HepG2 (cell line): ENCODE measurements around the gene ADGRG4. TPM values are rescaled to one million over a fixed set of nuclear protein-coding genes. Genes with fewer than 3 reads are reported as not detected.

ENCODE experiments used
- ATAC-seq: fragments of 200-7000 bp; cut with Tn5 transposase; 3 replicates; pipeline ENCODE4 v1.9.1; 2020; ENCODE audit warnings: mild to moderate bottlenecking, moderate library complexity
- BruUV-seq: library from RNA; stranded (reverse); fragments of 400-500 nt; replicated peaks from 2 replicates; lab custom pipeline; 2021; lab: Mats Ljungman, UMichigan
- CTCF ChIA-PET: fragments of 300-600 bp; formaldehyde crosslinking; extraction: SDS; loops from one replicate; lab custom pipeline; 2021; ENCODE audit warnings: low total read pairs, inconsistent platforms, low intra/inter-chr PET ratio; lab: Yijun Ruan, JAX
- POLR2A ChIA-PET: fragments of 350-600 bp; sonication (Branson Sonifier 250); formaldehyde crosslinking; loops from one replicate; lab custom pipeline; 2020; ENCODE audit warnings: antibody characterized with exemption, inconsistent platforms; lab: Yijun Ruan, JAX
- DNase-seq: peaks from one replicate; pipeline ENCODE4 v3.0.0-alpha.2; 2015; ENCODE audit warnings: low spot score
- FAIRE-seq: peaks from 3 replicates; lab custom pipeline; 2011; peaks lifted over from hg19 to GRCh38; lab: Jason Lieb, UNC
- H2AFZ ChIP-seq: one replicate; pipeline ENCODE4 v1.6.1; 2011; ENCODE audit warnings: low read length, inconsistent platforms
- H3K27ac ChIP-seq: fragments of 300-600 bp; 3 replicates; pipeline ENCODE4 v1.8.0; 2011; ENCODE audit warnings: mixed run types, mild to moderate bottlenecking, mixed read lengths, low read length, inconsistent platforms; ENCODE audit not compliant: insufficient read depth; ENCODE audit errors: extremely low read length
- H3K27me3 ChIP-seq, 2 experiments: fragments of 200-600 bp in 1 of 2; 2 replicates in 1 of 2; 3 replicates in 1 of 2; pipeline versions ENCODE4 v1.6.0 to v1.8.0; 2011; ENCODE audit warnings: low read length in 2 of 2, mild to moderate bottlenecking in 2 of 2, moderate library complexity in 2 of 2, inconsistent platforms in 1 of 2; ENCODE audit not compliant: insufficient read depth in 2 of 2, control insufficient read depth in 1 of 2
- H3K36me3 ChIP-seq, 2 experiments: fragments of 200-600 bp in 1 of 2; replicated peaks in 1 of 2; 2 replicates in 1 of 2; 3 replicates in 1 of 2; pipeline versions ENCODE4 v1.5.1 to v1.8.0; 2011; ENCODE audit warnings: low read length in 2 of 2, inconsistent platforms in 1 of 2; ENCODE audit not compliant: insufficient read depth in 2 of 2, control insufficient read depth in 1 of 2
- H3K4me1 ChIP-seq: 2 replicates; pipeline ENCODE4 v1.5.1; 2012; ENCODE audit warnings: low read length, inconsistent platforms; ENCODE audit not compliant: insufficient read depth
- H3K4me2 ChIP-seq: 2 replicates; pipeline ENCODE4 v1.6.0; 2011; ENCODE audit warnings: low read depth, low read length, inconsistent platforms
- H3K4me3 ChIP-seq, 3 experiments: fragments of 200-600 bp in 1 of 3; sonication (generic), shearing (Covaris generic) in 1 of 3; replicated peaks in 1 of 3; 2 replicates each; pipeline ENCODE4 v1.5.1; 2011 to 2016; ENCODE audit warnings: low read length in 3 of 3, inconsistent platforms in 2 of 3, low read depth in 2 of 3, mild to moderate bottlenecking in 2 of 3, control low read depth in 1 of 3, mixed read lengths in 1 of 3; ENCODE audit not compliant: insufficient read depth in 1 of 3
- H3K79me2 ChIP-seq: one replicate; pipeline ENCODE4 v1.6.1; 2011; ENCODE audit warnings: low read length, inconsistent platforms; ENCODE audit not compliant: insufficient read depth
- H3K9ac ChIP-seq: 2 replicates; pipeline ENCODE4 v1.6.0; 2011; ENCODE audit warnings: mild to moderate bottlenecking, low read depth, low read length, inconsistent platforms; ENCODE audit not compliant: insufficient read depth
- H3K9me3 ChIP-seq: 2 replicates; pipeline ENCODE4 v1.5.1; 2012; ENCODE audit warnings: mild to moderate bottlenecking, low read length
- H4K20me1 ChIP-seq: 2 replicates; pipeline ENCODE4 v1.6.0; 2011; ENCODE audit warnings: inconsistent platforms, mild to moderate bottlenecking, low read length, moderate library complexity; ENCODE audit not compliant: insufficient read depth
- IRF9 ChIP-seq: sonication (generic); formaldehyde crosslinking; IDR thresholded peaks from 2 replicates; pipeline ENCODE4 v1.8.0; 2022; ENCODE audit warnings: missing genetic modification reagents, mild to moderate bottlenecking, borderline replicate concordance
- LRRFIP1 ChIP-seq: sonication (generic); formaldehyde crosslinking; conservative IDR thresholded peaks from 2 replicates; pipeline ENCODE4 v1.4.0; 2020; ENCODE audit warnings: missing genetic modification reagents
- ZGPAT ChIP-seq: IDR thresholded peaks from 2 replicates; pipeline ENCODE4 v1.6.1; 2016; ENCODE audit warnings: mild to moderate bottlenecking
- ZNF496 ChIP-seq: sonication (generic); formaldehyde crosslinking; IDR thresholded peaks from 2 replicates; pipeline ENCODE4 v1.8.1; 2023; ENCODE audit warnings: mild to moderate bottlenecking, moderate library complexity, missing genetic modification reagents; ENCODE audit not compliant: insufficient replicate concordance
- ZNF788 ChIP-seq: sonication (generic); formaldehyde crosslinking; IDR thresholded peaks from 2 replicates; pipeline ENCODE4 v1.5.0; 2020; ENCODE audit warnings: mild to moderate bottlenecking, missing genetic modification reagents, borderline replicate concordance
- WGBS: methylation state at CpG from one replicate; pipeline ENCODE4 v1.1.6; 2017; ENCODE audit warnings: low lambda C conversion rate; 5-methylcytosine and 5-hydroxymethylcytosine counted together
- in situ Hi-C: cut with HindIII; loops from 2 replicates; pipeline ENCODE4 v1.10.0; 2017; ENCODE audit warnings: low pct_unique_long_range_greater_than_20kb; ENCODE audit not compliant: extremely low pct_ligation_motif_present
- intact Hi-C: fragments of 100-400 bp; cut with micrococcal nuclease; formaldehyde crosslinking; loops from one replicate; pipeline ENCODE4 v1.10.0; 2022; ENCODE audit not compliant: unreplicated experiment
- polyA plus RNA-seq, 8 experiments: library from polyadenylated mRNA; depleted of rRNA in 3 of 8; stranded (reverse) in 7 of 8; unstranded in 1 of 8; fragments of >200 nt; fragmentation: Illumina TruSeq in 4 of 8; extraction: Trizol in 4 of 8; gene quantifications; 2 replicates each; pipeline versions ENCODE4 v1.2.1 to v1.2.3, GENCODE V29; 2011 to 2016; ENCODE audit warnings: low read depth in 4 of 8, missing spikeins in 1 of 8, mixed read lengths in 1 of 8; ENCODE audit not compliant: insufficient read depth in 1 of 8
- total RNA-seq, 5 experiments: library from RNA; depleted of rRNA; stranded (reverse); fragments of >200 nt; fragmentation: Illumina TruSeq; extraction: Trizol; gene quantifications; 2 replicates each; pipeline ENCODE4 v1.2.3, GENCODE V29; 2016; ENCODE audit warnings: low read depth in 1 of 5

Gene ADGRG4
- total and polyA plus RNA-seq, 2 of the 13 experiments (the other 11 are each of a cell fraction or from before 2014, with no cell fraction given), result not detected

GRCh38 chrX:136321532-136321931 is 20.8 kb downstream of the ADGRG4 start (continued):
- TF ChIP-seq LRRFIP1 (CRISPR knock-in tag), result no peak
- no peak for TF ChIP-seq ZNF496 (CRISPR knock-in tag)
- no peak for TF ChIP-seq ZGPAT (CRISPR knock-in tag)
- no peak for TF ChIP-seq ZNF788

- DNase-seq (no peak), FAIRE-seq (no peak), ATAC-seq (no peak)
- Histone ChIP-seq H3K27me3 (no peaks in the 10 kb centered on the region), H3K27ac (no peak overlapping the region), H3K4me2 (no peak overlapping the region), H3K9ac (no peak overlapping the region), H3K4me3 (no peak overlapping the region), H2AFZ (no peak overlapping the region), H3K36me3 (no peaks in the 10 kb centered on the region), H3K9me3 (no peaks in the 10 kb centered on the region), H3K4me1 (no peaks in the 10 kb centered on the region), H3K79me2 (no peaks in the 10 kb centered on the region), H4K20me1 (no peaks in the 10 kb centered on the region)
- no peak for TF ChIP-seq IRF9 (CRISPR knock-in tag)
- 83% methylated on average over 1 of the region's 2 CpGs for WGBS
- in situ Hi-C loops, result no loop called here
- CTCF ChIA-PET, result no interaction called here
- intact Hi-C loops, result no loop called here
- POLR2A ChIA-PET, result no interaction called here
- BruUV-seq, result no TSS peak
Observed at GRCh38 chrX:136322064-136322463, 21.3 kb downstream of the ADGRG4 start.
